ENCODE data around the gene CARHSP1.

DNA sequence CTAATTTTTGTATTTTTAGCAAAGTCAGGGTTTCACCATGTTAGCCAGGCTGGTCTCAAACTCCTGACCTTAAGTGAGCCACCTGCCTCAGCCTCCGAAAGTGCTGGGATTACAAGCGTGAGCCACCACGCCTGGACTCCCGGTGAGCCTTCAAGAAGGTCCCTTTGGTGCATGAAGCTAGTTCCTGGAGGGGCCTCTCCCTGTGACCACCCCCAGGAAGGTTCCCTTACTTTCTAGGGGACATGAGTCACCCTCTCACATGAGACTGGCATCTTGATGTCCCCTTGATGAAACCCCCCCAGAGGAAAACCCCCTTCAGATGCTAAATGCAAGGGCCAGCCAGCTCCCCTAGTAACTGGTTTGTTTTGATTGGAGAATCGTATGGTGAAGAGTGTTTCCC lies 12.8 kb downstream of the CARHSP1 start:
- TF ChIP-seq, protein P1, sequence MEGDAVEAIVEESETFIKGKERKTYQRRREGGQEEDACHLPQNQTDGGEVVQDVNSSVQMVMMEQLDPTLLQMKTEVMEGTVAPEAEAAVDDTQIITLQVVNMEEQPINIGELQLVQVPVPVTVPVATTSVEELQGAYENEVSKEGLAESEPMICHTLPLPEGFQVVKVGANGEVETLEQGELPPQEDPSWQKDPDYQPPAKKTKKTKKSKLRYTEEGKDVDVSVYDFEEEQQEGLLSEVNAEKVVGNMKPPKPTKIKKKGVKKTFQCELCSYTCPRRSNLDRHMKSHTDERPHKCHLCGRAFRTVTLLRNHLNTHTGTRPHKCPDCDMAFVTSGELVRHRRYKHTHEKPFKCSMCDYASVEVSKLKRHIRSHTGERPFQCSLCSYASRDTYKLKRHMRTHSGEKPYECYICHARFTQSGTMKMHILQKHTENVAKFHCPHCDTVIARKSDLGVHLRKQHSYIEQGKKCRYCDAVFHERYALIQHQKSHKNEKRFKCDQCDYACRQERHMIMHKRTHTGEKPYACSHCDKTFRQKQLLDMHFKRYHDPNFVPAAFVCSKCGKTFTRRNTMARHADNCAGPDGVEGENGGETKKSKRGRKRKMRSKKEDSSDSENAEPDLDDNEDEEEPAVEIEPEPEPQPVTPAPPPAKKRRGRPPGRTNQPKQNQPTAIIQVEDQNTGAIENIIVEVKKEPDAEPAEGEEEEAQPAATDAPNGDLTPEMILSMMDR (IDR thresholded peaks at IDR 0.05): no peak
- no peak for TF ChIP-seq EZH2phosphoT487 (IDR thresholded peaks at IDR 0.05)
